ENCODE results near the gene NIN.
A peak's percentile ranks its signal among the peaks of the same experiment; 100 is the strongest.
"Not testable (repeated sequence)": the region's sequence is repeated elsewhere in the genome, so short reads cannot be mapped to it uniquely, and the experiment has no call there.

NIN gene

GRCh38 chr14:50816395-50817047 is 14.4 kb downstream of the NIN start:
- DNase-seq (ENCODE audit: low spot score), result no peak

DNA sequence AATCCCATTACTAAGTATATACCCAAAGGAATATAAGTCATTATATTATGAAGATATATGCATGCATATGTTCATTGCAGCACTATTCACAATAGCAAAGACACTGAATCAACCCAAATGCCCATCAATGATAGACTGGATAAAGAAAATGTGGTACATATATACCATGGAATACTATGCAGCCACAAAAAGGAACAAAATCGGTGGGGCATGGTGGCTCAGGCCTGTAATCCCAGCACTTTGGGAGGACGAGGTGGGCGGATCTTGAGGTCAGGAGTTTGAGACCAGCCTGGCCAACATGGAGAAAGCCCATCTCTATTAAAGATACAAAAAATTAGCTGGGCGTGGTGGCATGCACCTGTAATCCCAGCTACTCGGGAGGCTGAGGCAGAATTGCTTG is 15.4 kb downstream of the NIN start:
- not testable (repeated sequence) for DNase-seq (ENCODE audit: low spot score)

GRCh38 chr14:50815058-50815457 is 15.9 kb downstream of the NIN start:
- DNase-seq (ENCODE audit: low spot score), result not testable (repeated sequence)

GRCh38 chr14:50814161-50814560 is 16.8 kb downstream of the NIN start:
- DNase-seq (ENCODE audit: low spot score), result no peak

DNA sequence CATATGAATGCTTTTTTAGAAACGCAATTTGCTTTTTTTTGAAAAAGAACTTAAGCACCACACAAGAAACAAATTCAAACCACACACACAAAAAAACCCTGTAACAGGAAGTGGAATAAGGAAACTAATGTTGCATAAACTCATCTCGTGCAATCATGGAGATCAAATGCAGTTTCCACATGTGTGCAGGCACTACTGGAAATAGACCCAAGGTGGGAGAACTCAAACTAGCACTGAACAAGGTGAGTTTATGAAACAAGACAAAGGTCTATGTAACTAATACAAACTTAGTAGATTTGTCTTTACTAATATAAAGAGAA is 17.5 kb downstream of the NIN start:
- peak; percentile 39 for DNase-seq (ENCODE audit: low spot score)

DNA sequence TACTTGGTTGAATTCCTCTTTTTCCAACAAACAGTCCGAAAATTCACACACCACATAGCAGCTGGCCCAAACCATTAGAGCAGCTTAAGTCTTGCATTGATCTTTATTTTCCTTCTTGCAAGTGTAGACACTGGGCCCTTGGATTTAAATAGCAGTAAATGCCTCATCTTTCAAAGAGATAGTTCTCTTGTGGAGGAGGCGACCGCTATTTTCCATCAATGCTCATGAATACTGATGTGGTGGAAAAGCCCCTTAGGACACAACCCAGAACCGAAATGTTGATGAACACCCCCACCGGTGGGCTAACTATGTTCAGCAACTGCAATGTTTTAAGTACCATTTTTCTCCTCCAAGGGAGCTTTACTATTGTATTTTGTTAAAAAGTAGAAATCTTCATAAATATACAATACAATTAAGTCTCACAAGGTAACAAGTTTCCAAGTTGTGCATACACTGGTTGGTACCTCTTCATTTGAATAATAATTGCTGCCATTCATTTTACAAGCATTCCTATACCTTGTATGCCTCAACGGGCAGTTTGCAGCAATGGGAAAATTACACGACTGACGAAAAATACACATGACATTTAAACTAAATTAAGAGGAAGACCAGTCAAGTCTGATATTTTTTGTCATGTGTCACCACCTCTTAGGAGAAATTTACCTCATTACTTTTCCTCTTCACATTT is 18.0 kb downstream of the NIN start:
- no peak for DNase-seq (ENCODE audit: low spot score)

GRCh38 chr14:50812180-50812579 is 18.8 kb downstream of the NIN start:
- DNase-seq (ENCODE audit: low spot score), result no peak

DNA sequence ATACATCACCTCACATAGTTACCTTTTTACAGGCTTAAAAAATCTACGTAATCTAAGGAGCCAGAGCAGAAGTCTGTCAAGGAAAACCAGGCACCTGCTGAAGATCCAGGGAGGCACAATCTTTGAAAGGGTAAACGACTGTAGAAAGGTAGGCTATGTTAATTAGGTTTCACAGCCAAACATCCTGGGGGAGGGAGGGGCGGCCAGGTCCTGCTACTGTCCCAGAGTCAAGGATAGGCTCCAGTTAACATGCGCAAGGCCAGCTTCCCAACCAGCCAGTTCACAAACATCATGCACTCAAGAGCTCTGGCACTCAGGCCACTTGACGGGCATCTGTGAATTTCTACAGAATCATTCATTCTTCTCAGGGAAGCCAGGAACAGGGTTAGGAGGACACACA is 22.9 kb downstream of the NIN start:
- DNase-seq (ENCODE audit: low spot score), result no peak

DNA sequence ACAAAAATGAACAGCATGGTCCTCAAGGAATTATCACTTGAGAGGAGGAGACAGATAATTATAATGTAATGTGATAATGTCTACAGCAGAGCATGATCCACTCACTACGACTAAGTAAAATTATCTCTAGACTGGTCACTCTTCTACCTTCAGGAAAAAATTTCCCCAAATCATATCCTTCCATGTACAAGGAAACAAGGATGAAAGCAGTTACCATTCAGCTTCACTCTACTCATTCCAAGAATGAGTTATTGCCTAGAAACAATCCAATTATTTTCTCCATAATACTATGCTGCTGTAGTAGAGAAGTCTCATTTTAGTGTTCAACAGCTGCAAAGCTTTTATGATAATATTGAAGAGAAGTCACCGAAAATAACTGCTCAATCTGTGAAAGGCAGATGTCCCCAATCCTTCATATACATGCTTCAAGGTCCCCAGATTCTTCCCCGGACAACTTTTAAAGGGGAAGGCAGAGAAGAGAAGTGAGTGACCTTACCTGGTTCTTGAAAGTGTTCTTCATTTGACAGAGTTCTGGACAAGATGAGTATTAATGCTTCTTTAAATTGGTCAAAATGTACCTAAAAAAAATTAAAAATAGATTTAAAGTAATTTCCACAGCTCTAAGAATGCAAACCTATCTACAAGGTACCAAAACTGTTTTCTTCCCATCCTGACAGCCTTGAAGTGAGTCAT is 24.6 kb downstream of the NIN start:
- DNase-seq (ENCODE audit: low spot score), result no peak

DNA sequence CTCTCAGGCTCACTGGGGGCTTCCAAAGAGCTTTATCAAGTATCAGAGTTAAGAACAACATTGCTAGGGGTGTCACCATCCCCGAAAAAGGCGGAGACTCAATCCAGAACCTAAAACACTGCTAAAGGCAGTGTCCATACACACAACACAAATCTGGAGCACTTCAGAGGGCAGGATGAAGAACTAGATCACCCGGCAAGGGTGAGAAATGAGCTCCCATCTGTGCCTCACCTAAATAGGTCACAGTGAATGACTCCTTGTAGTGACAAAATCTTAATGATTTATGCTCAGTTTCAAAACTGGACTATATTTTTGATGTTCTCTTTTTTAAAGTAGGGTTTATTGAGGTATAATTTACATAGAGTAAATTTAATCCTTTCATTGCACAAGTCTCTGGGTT is 25.6 kb downstream of the NIN start:
- no peak for DNase-seq (ENCODE audit: low spot score)

DNA sequence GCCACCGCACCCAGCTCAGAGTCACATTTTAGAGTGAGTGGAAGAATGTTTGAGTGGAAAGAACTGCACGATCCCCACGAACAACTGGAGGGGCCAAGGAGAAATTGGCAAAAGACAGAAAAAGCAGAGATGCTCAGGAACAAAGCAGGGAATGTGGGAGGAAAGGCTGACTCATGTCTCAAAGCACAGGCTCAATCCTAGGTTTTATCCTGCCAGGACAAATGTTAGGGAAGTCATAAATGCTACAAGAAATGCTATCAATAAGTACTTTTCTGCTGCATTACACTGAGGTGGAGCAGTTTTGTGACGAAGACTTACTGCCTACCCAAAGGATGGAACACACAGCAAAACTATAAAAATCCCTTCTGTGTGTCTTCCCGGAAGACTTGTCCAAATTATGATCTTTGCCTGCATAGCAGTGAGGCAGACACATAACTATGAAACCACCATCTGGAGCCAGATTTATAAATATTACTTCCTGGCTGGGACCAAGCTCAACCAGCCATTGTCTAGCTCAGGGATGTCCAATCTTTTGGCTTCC is 26.7 kb downstream of the NIN start:
- DNase-seq (ENCODE audit: low spot score), result no peak

DNA sequence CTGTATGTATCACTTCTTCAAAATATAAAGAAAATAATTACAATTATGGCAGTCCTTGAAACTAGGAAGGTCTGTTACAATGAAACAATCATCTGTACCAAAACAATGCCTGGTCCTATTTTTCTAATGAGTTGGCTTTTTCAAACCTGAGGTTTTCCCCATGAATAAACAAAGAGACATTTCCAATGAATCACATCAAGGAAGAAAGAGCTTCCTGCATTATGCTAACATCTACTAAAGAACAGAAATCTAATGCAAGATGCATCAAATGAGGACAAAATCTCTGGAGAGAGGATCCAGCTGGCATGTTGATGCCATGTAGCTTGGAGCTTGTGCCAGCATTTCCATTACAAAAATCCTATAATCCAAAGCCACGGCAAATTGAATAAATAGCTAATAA is 29.3 kb downstream of the NIN start:
- no peak for DNase-seq (ENCODE audit: low spot score)

DNA sequence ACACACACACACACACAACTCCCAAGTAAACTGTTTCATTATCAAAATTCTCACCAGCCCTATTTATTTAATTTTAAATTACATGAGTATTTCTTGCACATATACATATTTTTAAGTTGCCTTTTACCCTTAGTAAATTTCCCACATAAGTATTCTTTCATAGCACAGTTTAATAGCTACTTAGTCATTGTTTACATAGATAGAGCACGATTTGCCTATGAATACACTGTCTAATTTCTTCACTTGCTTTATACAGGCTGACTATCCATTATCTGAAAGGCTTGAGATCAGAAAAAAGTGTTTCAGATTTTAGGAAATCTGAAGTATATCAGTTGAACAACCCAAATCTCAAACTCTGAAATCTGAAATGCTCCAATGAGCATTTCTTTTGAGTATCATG is 30.9 kb downstream of the NIN start:
- no peak for DNase-seq (ENCODE audit: low spot score)

DNA sequence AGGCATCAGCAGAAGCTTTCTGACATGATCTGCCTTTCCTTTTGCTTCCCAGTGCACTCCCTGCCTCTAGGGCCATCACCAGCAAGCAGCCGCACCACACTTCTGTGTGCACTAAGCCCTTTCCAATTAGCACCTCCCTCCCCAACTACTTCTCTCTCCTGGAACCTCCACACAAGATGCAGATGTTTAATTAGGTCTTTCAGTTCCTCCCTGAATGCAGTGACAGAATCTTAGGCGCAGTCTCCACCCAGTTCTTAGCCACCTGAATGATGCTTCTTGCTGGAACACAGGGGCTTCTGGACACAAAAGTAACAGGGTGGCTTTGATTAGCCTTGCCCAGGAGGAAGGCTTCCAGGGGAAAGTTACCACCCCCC is 32.9 kb downstream of the NIN start:
- DNase-seq (ENCODE audit: low spot score), result no peak

GRCh38 chr14:50797250-50798047 is 33.5 kb downstream of the NIN start:
- no peak for DNase-seq (ENCODE audit: low spot score)

DNA sequence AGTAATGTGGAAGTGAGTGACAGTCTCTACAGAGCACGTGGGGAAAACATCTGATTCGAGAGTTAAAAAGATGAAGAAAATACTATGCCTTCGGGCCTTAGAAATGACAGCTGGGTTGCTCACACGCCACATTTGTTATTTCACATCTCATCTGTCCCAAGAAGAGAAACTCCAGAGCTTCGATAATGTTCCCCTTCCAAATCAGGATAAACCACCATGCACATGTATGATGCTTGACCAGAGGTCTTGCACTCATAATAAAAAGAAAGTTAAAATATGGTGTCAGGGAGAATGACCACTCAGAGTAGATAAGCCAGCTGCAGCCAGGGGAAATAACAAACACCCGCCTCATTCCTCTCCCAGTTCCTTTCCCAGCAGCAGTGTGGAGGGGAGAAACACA is 34.6 kb downstream of the NIN start:
- no peak for DNase-seq (ENCODE audit: low spot score)

GRCh38 chr14:50795909-50796308 is 35.1 kb downstream of the NIN start:
- DNase-seq (ENCODE audit: low spot score), result no peak

DNA sequence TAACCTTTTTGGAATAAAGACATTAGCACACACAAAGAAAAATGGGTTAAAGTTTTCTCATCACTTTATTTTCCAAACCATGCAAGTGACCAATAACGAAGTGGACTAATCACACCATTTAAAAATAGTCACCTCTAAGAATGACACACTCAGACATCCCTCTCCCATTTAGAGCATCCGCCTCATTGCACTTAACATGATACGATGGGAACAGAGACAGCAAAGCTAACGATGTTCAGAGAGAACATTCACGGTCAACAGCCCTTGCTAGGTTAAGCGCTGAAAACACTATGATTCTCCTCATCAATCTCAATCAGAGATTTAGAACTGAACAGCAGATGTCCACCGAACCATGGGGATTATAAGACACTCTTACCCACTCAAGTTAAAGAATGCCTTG is 35.8 kb downstream of the NIN start:
- no peak for DNase-seq (ENCODE audit: low spot score)

GRCh38 chr14:50794068-50794645 is 36.8 kb downstream of the NIN start:
- DNase-seq (ENCODE audit: low spot score), result no peak

DNA sequence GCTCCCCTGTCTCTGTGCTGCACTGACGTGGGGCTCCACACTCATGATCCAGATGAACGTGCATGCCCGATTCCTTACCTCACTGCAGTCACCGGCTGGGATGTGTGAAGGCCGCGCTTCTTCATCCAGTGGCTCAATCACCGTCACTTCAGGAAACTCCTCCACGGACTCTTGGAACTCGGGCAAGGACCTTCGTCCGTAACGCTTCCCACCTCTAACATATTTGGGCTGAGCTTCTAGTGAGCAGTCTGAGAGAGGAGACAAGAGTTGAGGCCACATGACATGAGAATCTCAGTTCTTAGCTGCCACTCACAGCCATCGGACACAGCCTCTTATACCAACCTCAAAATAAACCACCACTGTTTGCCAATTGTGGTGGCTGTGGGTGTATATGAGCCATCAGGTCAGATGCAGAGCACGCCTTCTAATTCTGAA is 38.3 kb downstream of the NIN start:
- DNase-seq (ENCODE audit: low spot score), result no peak

GRCh38 chr14:50792051-50792477 is 38.9 kb downstream of the NIN start:
- DNase-seq (ENCODE audit: low spot score), result no peak

GRCh38 chr14:50791201-50791600 is 39.8 kb downstream of the NIN start:
- DNase-seq (ENCODE audit: low spot score), result no peak

Data from activated CD4-positive, alpha-beta T cell treated with anti-CD3 and anti-CD28 coated beads, Interleukin-2, Interleukin-4, amounts not matched to agents 100 ng/mL and 50 ng/mL, durations not matched to agents 16 hours and 8 hours (primary cell).